Measurements from ENCODE around the gene SPIB.

Gene SPIB

DNA sequence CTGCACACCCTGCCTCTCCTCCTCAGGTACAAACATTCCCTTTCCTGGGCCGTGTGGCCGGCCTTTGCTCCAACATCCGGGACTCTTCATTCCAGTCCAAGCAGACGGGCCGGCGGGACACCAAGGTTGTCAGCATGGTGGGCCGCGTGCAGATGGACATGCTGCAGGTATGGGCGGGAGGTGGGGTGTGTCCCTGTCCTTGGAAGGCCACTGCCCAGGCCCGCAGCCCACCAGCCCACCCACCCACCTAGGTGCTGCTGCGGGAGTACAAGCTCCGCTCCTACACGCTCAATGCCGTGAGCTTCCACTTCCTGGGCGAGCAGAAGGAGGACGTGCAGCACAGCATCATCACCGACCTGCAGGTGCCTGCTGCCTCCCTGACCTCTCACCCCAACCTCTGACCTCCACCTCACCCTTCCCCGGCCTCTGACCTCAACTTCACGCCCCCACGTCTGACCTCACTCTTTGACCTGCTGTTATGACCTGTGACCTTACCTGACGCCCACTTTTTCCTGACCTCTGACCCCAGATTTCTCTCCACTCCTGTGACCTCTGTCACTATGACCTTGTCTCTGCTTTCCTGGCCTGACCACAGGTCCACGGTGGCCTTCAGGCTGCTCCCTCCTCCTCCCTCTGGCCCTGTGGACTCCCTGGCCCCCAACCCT is 12.4 kb upstream of the SPIB start:
- TF ChIP-seq, protein P1, sequence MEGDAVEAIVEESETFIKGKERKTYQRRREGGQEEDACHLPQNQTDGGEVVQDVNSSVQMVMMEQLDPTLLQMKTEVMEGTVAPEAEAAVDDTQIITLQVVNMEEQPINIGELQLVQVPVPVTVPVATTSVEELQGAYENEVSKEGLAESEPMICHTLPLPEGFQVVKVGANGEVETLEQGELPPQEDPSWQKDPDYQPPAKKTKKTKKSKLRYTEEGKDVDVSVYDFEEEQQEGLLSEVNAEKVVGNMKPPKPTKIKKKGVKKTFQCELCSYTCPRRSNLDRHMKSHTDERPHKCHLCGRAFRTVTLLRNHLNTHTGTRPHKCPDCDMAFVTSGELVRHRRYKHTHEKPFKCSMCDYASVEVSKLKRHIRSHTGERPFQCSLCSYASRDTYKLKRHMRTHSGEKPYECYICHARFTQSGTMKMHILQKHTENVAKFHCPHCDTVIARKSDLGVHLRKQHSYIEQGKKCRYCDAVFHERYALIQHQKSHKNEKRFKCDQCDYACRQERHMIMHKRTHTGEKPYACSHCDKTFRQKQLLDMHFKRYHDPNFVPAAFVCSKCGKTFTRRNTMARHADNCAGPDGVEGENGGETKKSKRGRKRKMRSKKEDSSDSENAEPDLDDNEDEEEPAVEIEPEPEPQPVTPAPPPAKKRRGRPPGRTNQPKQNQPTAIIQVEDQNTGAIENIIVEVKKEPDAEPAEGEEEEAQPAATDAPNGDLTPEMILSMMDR (IDR thresholded peaks at IDR 0.05), result no peak
- Histone ChIP-seq H3K4me3 (no peak overlapping the region), H3K27ac (no peak overlapping the region)
- no peak for DNase-seq (ENCODE audit: low spot score)

DNA sequence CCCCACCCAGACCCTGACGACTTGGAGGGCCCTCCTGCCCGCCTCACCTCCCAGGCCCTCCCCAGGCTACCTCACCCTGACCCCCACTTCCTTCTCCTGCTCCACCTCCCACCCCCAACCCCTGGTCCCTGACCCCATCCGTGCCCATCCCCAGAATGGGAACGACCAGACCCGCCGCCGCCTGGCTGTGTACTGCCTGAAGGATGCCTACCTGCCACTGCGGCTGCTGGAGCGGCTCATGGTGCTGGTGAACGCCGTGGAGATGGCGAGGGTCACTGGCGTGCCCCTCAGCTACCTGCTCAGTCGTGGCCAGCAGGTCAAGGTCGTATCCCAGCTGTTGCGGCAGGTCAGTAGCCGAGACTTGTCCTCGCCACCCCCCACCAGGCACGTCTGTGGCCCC is 11.9 kb upstream of the SPIB start:
- TF ChIP-seq, protein P1 (IDR thresholded peaks at IDR 0.05), result no peak
- H3K4me3 ChIP-seq, result no peak overlapping the region
- no peak overlapping the region for H3K27ac ChIP-seq
- no peak for DNase-seq (ENCODE audit: low spot score)

DNA sequence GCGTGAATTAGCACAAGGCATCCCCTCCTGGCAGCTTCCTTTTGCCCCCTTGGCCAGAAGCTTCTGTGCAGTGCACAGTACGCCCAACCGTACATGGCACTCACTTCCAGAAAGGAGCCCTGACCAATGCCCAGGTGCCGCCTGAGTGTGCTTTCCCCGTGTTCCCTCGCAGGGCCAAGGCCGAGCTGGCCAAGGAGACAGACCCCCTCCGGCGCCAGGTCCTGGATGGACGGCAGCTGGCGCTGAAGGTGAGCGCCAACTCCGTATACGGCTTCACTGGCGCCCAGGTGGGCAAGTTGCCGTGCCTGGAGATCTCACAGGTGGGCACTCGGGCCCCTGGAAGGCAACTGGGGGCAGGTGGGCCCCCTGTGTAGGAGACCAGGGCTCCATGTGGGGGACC is 9.4 kb upstream of the SPIB start:
- Histone ChIP-seq H3K27ac (no peak overlapping the region), H3K4me3 (no peak overlapping the region)
- no peak for DNase-seq (ENCODE audit: low spot score)
- TF ChIP-seq, protein P1 (IDR thresholded peaks at IDR 0.05), result no peak

DNA sequence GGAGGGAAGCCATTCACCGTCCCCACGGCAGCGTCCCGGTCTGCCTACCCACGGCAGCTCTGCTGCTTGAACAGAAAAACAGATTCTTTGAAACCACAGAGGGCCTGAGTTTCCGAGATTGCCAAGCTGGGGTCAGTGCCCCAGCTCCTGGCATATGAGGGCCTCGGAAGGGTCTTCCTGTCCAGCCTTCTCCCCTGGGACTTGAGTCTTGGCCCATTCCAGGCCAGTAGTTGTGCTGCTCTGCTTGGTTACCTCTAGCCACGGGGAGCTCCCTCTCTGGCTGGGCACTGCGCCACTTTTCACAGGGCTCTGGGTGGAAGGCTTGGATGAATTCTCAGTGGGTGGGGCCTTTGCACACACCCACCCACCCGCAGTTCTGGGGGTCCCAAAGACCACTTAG is 8.6 kb upstream of the SPIB start:
- H3K27ac ChIP-seq, result no peak overlapping the region
- no peak overlapping the region for H3K4me3 ChIP-seq
- TF ChIP-seq, protein P1 (IDR thresholded peaks at IDR 0.05), result no peak
- no peak for DNase-seq (ENCODE audit: low spot score)

DNA sequence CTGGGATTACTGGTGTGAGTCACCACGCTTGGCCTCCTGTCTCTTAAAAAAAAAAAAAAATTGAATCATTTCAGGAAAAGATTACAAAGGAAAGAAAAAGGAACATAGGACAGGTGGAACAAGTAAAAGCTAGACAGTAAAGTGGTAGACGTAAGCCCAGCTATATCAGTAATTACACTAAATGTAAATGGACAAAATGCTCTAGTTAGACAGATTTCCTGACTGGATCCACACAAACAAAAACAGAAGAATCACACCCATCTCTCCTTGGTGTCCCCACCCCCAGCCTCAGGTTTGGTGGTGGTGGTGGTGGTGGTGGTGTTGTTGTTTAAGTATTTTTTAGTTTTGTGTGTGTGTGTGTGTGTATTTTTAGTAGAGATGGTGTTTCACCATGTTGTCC is 6.3 kb upstream of the SPIB start:
- TF ChIP-seq, protein P1 (IDR thresholded peaks at IDR 0.05), result no peak
- Histone ChIP-seq H3K4me3 (no peak overlapping the region), H3K27ac (no peak overlapping the region)
- DNase-seq (ENCODE audit: low spot score), result no peak

DNA sequence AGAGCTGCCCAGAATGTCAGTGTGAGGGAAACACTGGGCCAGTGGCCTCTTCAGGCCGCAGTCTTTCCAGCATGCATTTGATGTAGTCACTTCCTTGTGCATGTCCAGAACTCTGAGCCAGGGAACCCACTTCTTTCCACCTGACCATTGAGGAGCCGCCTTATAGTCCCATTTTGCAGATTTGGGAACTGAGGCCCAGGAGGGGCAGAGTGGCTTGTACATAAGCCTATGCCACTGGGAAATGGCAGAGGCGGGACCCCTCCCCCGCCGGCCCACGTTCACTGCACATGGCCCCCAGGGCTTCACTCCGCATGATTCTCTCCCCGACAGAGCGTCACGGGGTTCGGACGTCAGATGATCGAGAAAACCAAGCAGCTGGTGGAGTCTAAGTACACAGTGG is 5.6 kb upstream of the SPIB start:
- no peak for DNase-seq (ENCODE audit: low spot score)
- Histone ChIP-seq H3K27ac (no peak overlapping the region), H3K4me3 (no peak overlapping the region)
- TF ChIP-seq, protein P1 (IDR thresholded peaks at IDR 0.05), result no peak

DNA sequence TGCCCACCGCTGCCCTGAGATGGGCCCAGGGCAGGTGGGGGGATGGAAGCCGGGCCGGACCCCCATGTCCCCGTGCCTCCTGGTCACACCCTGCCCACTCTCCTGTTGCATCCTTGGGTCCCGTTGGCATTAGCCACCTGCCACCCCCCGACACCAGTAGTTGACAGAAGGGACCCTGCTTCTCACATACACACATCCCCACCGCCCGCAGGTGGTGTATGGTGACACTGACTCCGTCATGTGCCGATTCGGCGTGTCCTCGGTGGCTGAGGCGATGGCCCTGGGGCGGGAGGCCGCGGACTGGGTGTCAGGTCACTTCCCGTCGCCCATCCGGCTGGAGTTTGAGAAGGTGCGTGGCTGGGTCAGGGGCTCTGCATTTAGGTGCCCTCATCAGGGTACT is 5.2 kb upstream of the SPIB start:
- TF ChIP-seq, protein P1 (IDR thresholded peaks at IDR 0.05), result no peak
- no peak for DNase-seq (ENCODE audit: low spot score)
- H3K4me3 ChIP-seq, result no peak overlapping the region
- H3K27ac ChIP-seq, result no peak overlapping the region
